HG02981 (cell line): Measurements from ENCODE around the gene KIF1B.
"Not testable (repeated sequence)": the region's sequence is repeated elsewhere in the genome, so short reads cannot be mapped to it uniquely, and the experiment has no call there.

Experiments used
- ATAC-seq: cut with Tn5 transposase; IDR thresholded peaks from one replicate; pipeline ENCODE4 v1.9.1; 2021; ENCODE audit warnings: mild to moderate bottlenecking, moderate library complexity; ENCODE audit not compliant: unreplicated experiment

The KIF1B gene

GRCh38 chr1:10229903-10230302 lies 19.5 kb downstream of the KIF1B start:
- ATAC-seq: no peak

- ATAC-seq: no peak
Observed at GRCh38 chr1:10232163-10232562, 21.8 kb downstream of the KIF1B start.

GRCh38 chr1:10236405-10237156 lies 26.2 kb downstream of the KIF1B start:
- ATAC-seq: no peak

- no peak for ATAC-seq
Observed at GRCh38 chr1:10237157-10237539, 26.8 kb downstream of the KIF1B start.

- no peak for ATAC-seq
Observed at GRCh38 chr1:10242135-10242534, 31.8 kb downstream of the KIF1B start.

GRCh38 chr1:10242811-10243210 lies 32.4 kb downstream of the KIF1B start:
- ATAC-seq: no peak

GRCh38 chr1:10245674-10246073 lies 35.3 kb downstream of the KIF1B start:
- ATAC-seq: no peak

GRCh38 chr1:10249808-10250457 lies 39.6 kb downstream of the KIF1B start:
- ATAC-seq: no peak

- ATAC-seq: no peak
Observed at GRCh38 chr1:10250663-10251062, 40.3 kb downstream of the KIF1B start.

- ATAC-seq: not testable (repeated sequence)
Observed at GRCh38 chr1:10251325-10252108, 41.1 kb downstream of the KIF1B start.

- no peak for ATAC-seq
Observed at GRCh38 chr1:10252508-10252907, 42.1 kb downstream of the KIF1B start.

- ATAC-seq: no peak
Observed at GRCh38 chr1:10253149-10253548, 42.8 kb downstream of the KIF1B start.

GRCh38 chr1:10253755-10254154 lies 43.4 kb downstream of the KIF1B start:
- no peak for ATAC-seq

GRCh38 chr1:10257851-10258250 lies 47.5 kb downstream of the KIF1B start:
- ATAC-seq: no peak

GRCh38 chr1:10259547-10259946 lies 49.2 kb downstream of the KIF1B start:
- not testable (repeated sequence) for ATAC-seq

- no peak for ATAC-seq
Observed at GRCh38 chr1:10263450-10264082, 53.2 kb downstream of the KIF1B start.

GRCh38 chr1:10265027-10265426 lies 54.7 kb downstream of the KIF1B start:
- no peak for ATAC-seq

GRCh38 chr1:10265900-10266299 lies 55.5 kb downstream of the KIF1B start:
- no peak for ATAC-seq

- ATAC-seq: no peak
Observed at GRCh38 chr1:10267319-10267718, 56.9 kb downstream of the KIF1B start.

- no peak for ATAC-seq
Observed at GRCh38 chr1:10267921-10268320, 57.6 kb downstream of the KIF1B start.

GRCh38 chr1:10271090-10271489 lies 60.7 kb downstream of the KIF1B start:
- ATAC-seq: no peak
